RWPE1 (cell line): ENCODE results near the gene AHNAK2.
"Not testable (repeated sequence)": the region's sequence is repeated elsewhere in the genome, so short reads cannot be mapped to it uniquely, and the experiment has no call there.

Experiments
- CTCF ChIA-PET: fragments of 350-600 bp; sonication (Branson Sonifier 250); formaldehyde crosslinking; extraction: SDS; loops from one replicate; lab custom pipeline; 2021; lab: Yijun Ruan, JAX
- POLR2A ChIA-PET: fragments of 400-600 bp; formaldehyde crosslinking; extraction: SDS; loops from one replicate; lab custom pipeline; 2020; ENCODE audit warnings: antibody characterized with exemption; ENCODE audit not compliant: low non-redundant PET; lab: Yijun Ruan, JAX
- DNase-seq: peaks from one replicate; pipeline ENCODE4 v3.0.0; 2012; ENCODE audit warnings: low spot score
- H3K27ac ChIP-seq: fragments of 450-650 bp; 2 replicates; pipeline ENCODE4 v1.5.1; 2017
- CTCF ChIP-seq: fragments of 450-650 bp; conservative IDR thresholded peaks from 2 replicates; pipeline ENCODE4 v1.5.1; 2017; ENCODE audit warnings: low read depth, mild to moderate bottlenecking

AHNAK2 gene

GRCh38 chr14:104948736-104949031 is 29.5 kb downstream of the AHNAK2 start:
- ChIA-PET CTCF (no interaction called here), POLR2A (no interaction called here)
- TF ChIP-seq CTCF, result no peak
- H3K27ac ChIP-seq, result no peak overlapping the region
- DNase-seq, result no peak

- CTCF ChIA-PET, DNase-seq, H3K27ac ChIP-seq: not testable (repeated sequence)
- POLR2A ChIA-PET, result interaction anchor here (0.6 kb wide), 1 partner anchor 24 kb away, joined by 5 read pairs; no protein-coding TSS in a partner anchor
These were observed 30.1 kb downstream of the AHNAK2 start for GRCh38 chr14:104947881-104948735.

DNA sequence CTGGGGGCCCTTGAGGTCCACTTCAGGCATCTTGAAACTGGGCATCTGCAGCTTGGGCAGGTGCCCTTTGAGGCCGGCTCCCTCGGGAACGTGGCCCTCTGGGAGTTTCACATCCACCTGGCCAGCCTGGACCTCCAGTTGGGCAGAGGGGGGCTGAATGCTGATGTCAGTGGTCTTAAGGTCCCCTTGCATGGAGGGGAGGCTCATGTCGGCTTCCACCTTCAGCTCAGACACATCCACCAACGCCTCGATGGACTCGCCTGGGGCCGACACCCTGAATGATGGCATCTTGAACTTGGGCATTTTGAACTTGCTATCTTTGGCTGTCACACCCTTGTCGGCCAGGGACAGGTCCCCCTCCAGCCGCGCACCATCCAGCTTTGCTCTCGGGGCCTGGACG is 31.0 kb downstream of the AHNAK2 start:
- POLR2A ChIA-PET, result interaction anchor here (0.6 kb wide), 1 partner anchor 739 kb away, joined by 3 read pairs; no protein-coding TSS in a partner anchor
- DNase-seq, CTCF ChIA-PET: not testable (repeated sequence)

DNA sequence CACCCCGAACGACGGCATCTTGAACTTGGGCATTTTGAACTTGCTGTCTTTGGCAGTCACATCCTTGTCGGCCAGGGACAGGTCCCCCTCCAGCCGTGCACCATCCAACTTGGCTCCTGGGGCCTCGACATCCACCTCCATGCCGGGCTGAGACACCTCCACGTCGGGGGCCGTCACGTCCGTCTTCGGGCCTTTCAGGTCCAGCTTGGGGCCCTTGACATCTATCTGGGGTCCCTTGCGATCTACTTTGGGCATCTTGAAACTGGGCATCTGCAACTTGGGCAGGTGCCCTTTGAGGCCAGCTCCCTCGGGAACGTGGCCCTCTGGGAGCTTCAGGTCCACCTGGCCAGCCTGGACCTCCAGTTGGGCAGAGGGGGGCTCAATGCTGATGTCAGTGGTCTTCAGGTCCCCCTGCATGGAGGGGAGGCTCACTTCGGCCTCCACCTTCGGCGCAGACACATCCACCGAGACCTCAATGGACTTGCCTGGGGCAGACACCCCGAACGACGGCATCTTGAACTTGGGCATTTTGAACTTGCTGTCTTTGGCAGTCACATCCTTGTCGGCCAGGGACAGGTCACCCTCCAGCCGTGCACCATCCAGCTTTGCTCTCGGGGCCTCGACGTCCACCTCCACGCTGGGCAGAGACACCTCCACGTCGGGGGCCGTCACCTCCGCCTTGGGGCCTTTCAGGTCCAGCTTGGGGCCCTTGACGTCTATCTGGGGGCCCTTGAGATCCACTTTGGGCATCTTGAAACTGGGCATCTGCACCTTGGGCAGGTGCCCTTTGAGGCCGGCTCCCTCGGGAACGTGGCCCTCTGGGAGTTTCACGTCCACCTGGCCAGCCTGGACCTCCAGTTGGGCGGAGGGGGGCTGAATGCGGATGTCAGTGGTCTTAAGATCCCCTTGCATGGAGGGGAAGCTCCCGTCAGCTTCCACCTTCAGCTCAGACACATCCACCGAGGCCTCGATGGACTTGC is 31.9 kb downstream of the AHNAK2 start:
- POLR2A ChIA-PET, CTCF ChIA-PET, DNase-seq, H3K27ac ChIP-seq: not testable (repeated sequence)

More for the DNA sequence above, 31.0 kb downstream of the AHNAK2 start:
- not testable (repeated sequence) for H3K27ac ChIP-seq

DNA sequence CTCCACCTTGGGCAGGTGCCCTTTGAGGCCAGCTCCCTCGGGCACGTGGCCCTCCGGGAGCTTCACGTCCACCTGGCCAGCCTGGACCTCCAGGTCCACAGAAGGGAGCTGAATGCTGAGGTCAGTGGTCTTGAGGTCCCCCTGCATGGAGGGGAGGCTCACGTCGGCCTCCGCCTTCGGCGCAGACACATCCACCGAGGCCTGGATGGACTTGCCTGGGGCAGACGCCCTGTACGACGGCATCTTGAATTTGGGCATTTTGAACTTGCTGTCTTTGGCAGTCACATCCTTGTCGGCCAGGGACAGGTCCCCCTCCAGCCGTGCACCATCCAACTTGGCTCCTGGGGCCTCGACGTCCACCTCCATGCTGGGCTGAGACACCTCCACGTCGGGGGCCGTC is 32.9 kb downstream of the AHNAK2 start:
- POLR2A ChIA-PET, H3K27ac ChIP-seq, DNase-seq, CTCF ChIA-PET: not testable (repeated sequence)

GRCh38 chr14:104944436-104945205 is 33.6 kb downstream of the AHNAK2 start:
- H3K27ac ChIP-seq, DNase-seq, CTCF ChIA-PET, POLR2A ChIA-PET: not testable (repeated sequence)

DNA sequence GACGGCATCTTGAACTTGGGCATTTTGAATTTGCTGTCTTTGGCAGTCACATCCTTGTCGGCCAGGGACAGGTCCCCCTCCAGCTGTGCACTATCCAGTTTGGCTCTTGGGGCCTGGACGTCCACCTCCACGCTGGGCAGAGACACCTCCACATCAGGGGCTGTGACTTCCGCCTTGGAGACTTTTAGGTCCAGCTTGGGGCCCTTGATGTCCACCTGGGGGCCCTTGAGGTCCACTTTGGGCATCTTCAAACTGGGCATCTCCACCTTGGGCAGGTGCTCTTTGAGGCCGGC is 34.2 kb downstream of the AHNAK2 start:
- POLR2A ChIA-PET, H3K27ac ChIP-seq, CTCF ChIA-PET, DNase-seq: not testable (repeated sequence)

DNA sequence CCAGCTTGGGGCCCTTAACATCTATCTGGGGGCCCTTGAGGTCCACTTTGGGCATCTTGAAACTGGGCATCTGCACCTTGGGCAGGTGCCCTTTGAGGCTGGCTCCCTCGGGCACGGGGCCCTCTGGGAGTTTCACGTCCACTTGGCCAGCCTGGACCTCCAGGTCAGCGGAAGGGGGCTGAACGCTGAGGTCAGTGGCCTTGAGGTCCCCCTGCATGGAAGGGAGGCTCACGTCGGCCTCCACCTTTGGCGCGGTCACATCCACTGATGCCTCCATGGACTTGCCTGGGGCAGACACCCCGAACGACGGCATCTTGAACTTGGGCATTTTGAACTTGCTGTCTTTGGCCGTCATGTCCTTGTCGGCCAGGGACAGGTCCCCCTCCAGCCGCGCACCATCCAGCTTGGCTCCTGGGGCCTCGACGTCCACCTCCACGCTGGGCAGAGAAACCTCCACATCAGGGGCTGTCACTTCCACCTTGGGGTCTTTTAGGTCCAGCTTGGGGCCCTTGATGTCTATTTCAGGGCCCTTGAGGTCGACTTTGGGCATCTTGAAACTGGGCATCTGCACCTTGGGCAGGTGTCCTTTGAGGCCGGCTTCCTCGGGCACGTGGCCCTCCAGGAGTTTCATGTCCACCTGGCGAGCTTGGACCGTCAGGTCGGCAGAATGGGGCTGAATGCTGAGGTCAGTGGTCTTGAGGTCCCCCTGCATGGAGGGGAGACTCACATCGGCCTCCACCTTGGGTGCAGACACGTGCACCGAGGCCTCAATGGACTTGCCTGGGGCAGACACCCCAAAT is 34.8 kb downstream of the AHNAK2 start:
- H3K27ac ChIP-seq, POLR2A ChIA-PET, DNase-seq, CTCF ChIA-PET: not testable (repeated sequence)

GRCh38 chr14:104942586-104942985 is 35.6 kb downstream of the AHNAK2 start:
- DNase-seq, result no peak
- ChIA-PET CTCF (no interaction called here), POLR2A (no interaction called here)
- H3K27ac ChIP-seq, result no peak overlapping the region
- TF ChIP-seq CTCF, result no peak
